Keratinocyte (primary cell): ENCODE results near the gene GRAMD4.
"Not testable (repeated sequence)": the region's sequence is repeated elsewhere in the genome, so short reads cannot be mapped to it uniquely, and the experiment has no call there.

Experiments
- CTCF ChIP-seq, 3 experiments: IDR thresholded peaks in 1 of 3; conservative IDR thresholded peaks in 1 of 3; optimal IDR thresholded peaks in 1 of 3; 2 replicates in 2 of 3; 3 replicates in 1 of 3; pipeline versions ENCODE3 to v1.5.1; 2011; ENCODE audit warnings: low read length in 3 of 3, mild to moderate bottlenecking in 3 of 3, moderate library complexity in 2 of 3, control low read depth in 1 of 3, inconsistent platforms in 1 of 3; ENCODE audit not compliant: insufficient read depth in 2 of 3; ENCODE audit errors: extremely low read depth in 1 of 3
- EZH2 ChIP-seq: IDR thresholded peaks from one replicate; pipeline ENCODE4 v1.6.1; 2012; ENCODE audit warnings: inconsistent platforms, mild to moderate bottlenecking, low read length, moderate library complexity

- TF ChIP-seq CTCF (optimal IDR thresholded peaks at IDR 0.05 in 1 of 3, IDR thresholded peaks at IDR 0.05 in 1 of 3, conservative IDR thresholded peaks at IDR 0.05 in 1 of 3; ENCODE audit: extremely low read depth in 1 of 3, insufficient read depth in 2 of 3, low read length in 3 of 3); EZH2: not testable (repeated sequence)
Observed at GRCh38 chr22:46621243-46621930, 1.2 kb downstream of the GRAMD4 start.
